Stomach (tissue), 4 donors: ENCODE data around the gene ACBD4.

Experiments used
- EP300 ChIP-seq: sonication (generic); formaldehyde crosslinking; IDR thresholded peaks from one replicate; pipeline ENCODE4 v1.6.1; 2017; ENCODE audit warnings: antibody characterized with exemption
- POLR2A ChIP-seq, 4 donors: fragments of 450-650 bp; IDR thresholded peaks; one replicate each; pipeline ENCODE4 v1.6.1; 2016; ENCODE audit warnings: antibody characterized with exemption in 4 of 4, control low read depth in 2 of 4, mild to moderate bottlenecking in 1 of 4, moderate library complexity in 1 of 4
- TF ChIP-seq, protein P1 (sequence below), 7 experiments: fragments of 450-650 bp in 4 of 7; fragments of 200-600 bp in 3 of 7; sonication (generic) in 3 of 7; IDR thresholded peaks; one replicate each; pipeline ENCODE4 v1.5.1; 2016 to 2019; ENCODE audit warnings: antibody characterized with exemption in 7 of 7, control low read depth in 2 of 7, mild to moderate bottlenecking in 1 of 7

DNA sequence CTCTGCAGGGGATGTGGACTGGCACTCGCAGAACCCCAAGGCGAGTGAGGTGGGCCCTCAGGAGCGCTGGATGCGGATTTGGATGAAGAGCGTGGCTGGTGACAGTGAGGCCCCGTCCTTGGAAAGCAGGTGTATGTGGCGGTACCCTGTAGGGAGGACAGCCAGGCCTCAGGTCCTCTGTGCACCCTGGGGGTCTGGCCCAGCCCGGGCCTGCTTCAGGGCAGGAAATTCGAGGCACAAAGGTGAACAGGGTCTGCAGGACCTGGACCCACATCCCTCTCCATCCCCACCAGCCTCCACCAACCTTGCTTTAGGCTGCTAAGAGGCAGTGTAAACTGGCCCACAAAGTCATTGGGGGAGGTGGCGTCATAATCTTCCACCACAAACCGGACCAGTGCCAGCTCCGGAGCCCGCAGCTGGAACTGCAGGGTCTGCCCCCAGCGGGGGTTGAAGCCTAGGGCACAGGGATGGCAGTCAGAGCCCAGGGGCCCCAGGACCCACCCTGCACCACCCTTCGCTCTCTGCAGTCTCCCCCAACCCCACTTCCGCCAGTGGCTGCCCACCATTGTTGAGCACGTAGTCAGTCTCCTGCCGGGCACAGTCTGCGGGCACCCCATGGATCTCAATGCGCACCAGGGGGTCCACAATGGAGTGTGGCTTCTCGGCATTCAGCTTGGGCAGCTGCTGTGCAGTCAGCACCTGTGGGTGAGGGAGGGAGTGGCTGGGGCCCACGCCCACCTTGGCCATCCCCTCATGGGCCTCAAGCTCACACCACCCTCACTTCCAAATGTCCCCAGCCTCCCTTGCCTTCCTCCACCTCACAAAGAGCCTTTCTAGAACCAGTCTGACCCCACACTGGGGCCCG is 22.7 kb upstream of the ACBD4 start:
- TF ChIP-seq, protein P1, sequence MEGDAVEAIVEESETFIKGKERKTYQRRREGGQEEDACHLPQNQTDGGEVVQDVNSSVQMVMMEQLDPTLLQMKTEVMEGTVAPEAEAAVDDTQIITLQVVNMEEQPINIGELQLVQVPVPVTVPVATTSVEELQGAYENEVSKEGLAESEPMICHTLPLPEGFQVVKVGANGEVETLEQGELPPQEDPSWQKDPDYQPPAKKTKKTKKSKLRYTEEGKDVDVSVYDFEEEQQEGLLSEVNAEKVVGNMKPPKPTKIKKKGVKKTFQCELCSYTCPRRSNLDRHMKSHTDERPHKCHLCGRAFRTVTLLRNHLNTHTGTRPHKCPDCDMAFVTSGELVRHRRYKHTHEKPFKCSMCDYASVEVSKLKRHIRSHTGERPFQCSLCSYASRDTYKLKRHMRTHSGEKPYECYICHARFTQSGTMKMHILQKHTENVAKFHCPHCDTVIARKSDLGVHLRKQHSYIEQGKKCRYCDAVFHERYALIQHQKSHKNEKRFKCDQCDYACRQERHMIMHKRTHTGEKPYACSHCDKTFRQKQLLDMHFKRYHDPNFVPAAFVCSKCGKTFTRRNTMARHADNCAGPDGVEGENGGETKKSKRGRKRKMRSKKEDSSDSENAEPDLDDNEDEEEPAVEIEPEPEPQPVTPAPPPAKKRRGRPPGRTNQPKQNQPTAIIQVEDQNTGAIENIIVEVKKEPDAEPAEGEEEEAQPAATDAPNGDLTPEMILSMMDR (IDR thresholded peaks at IDR 0.05) = no peak
- TF ChIP-seq EP300 (no peak), POLR2A (IDR thresholded peaks at IDR 0.05) (no peak)
